Mesenteric fat pad (tissue), 1 donor: ENCODE results near the gene SYT15. TPM values are rescaled to one million over a fixed set of nuclear protein-coding genes. Genes with fewer than 3 reads are reported as not detected.

ENCODE experiments used
- DNase-seq: peaks from one replicate; pipeline ENCODE4 v3.0.0-alpha.2; 2020; ENCODE audit warnings: low spot score
- total RNA-seq: library from RNA; stranded (reverse); fragmentation: NEBNext Ultra II Directional; extraction: Animal tissue kit (Norgen Biotek cat#: 25700); gene quantifications from one replicate; pipeline ENCODE4 v1.2.1, GENCODE V29; 2021
- donor health status: DM: yes; HTN: yes; CAD: no.

SYT15 gene
- total RNA-seq, 1 donor from 2014 or later = 6.3 TPM

- DNase-seq = peak; percentile 89
Observed at GRCh38 chr10:46544989-46545791, 33.7 kb upstream of the SYT15 start.

- DNase-seq = peak; percentile 89
Observed at GRCh38 chr10:46545861-46546590, 32.9 kb upstream of the SYT15 start.

- DNase-seq = peak; percentile 89
Observed at GRCh38 chr10:46546591-46547540, 32.1 kb upstream of the SYT15 start.

GRCh38 chr10:46547541-46548497 is 31.1 kb upstream of the SYT15 start:
- DNase-seq = peak; percentile 89

- DNase-seq = peak; percentile 91
Observed at GRCh38 chr10:46548498-46549090, 30.3 kb upstream of the SYT15 start.

GRCh38 chr10:46549171-46550075 is 29.5 kb upstream of the SYT15 start:
- peak; percentile 90 for DNase-seq

GRCh38 chr10:46550076-46550790 is 28.7 kb upstream of the SYT15 start:
- DNase-seq = peak; percentile 91

- DNase-seq = peak; percentile 85
Observed at GRCh38 chr10:46550795-46551700, 27.9 kb upstream of the SYT15 start.

- DNase-seq = peak; percentile 91
Observed at GRCh38 chr10:46551701-46552525, 27.0 kb upstream of the SYT15 start.

- DNase-seq = peak; percentile 88
Observed at GRCh38 chr10:46552526-46553237, 26.2 kb upstream of the SYT15 start.

- peak; percentile 90 for DNase-seq
Observed at GRCh38 chr10:46553238-46554049, 25.5 kb upstream of the SYT15 start.

- DNase-seq = no peak
Observed at GRCh38 chr10:46554166-46554781, 24.7 kb upstream of the SYT15 start.

- DNase-seq = no peak
Observed at GRCh38 chr10:46555366-46555712, 23.6 kb upstream of the SYT15 start.
